K562 (cell line): Measurements from ENCODE around the gene DPM1. TPM values are rescaled to one million over a fixed set of nuclear protein-coding genes. Genes with fewer than 3 reads are reported as not detected.

Experiments used
- BRD9 ChIP-seq: fragments of 450-650 bp; IDR thresholded peaks from 2 replicates; pipeline ENCODE4 v1.6.1; 2018; ENCODE audit warnings: low read depth; ENCODE audit not compliant: partially characterized antibody
- C11orf30 ChIP-seq: fragments of 450-650 bp; IDR thresholded peaks from 2 replicates; pipeline ENCODE4 v1.6.1; 2016; ENCODE audit warnings: low read depth, mild to moderate bottlenecking
- FIP1L1 ChIP-seq: fragments of 200-400 bp; formaldehyde crosslinking; IDR thresholded peaks from 2 replicates; pipeline ENCODE4 v1.6.1; 2018; ENCODE audit warnings: mild to moderate bottlenecking, low read depth, low read length; ENCODE audit not compliant: poor library complexity, severe bottlenecking
- GTF2E2 ChIP-seq: fragments of 200-800 bp; sonication (Bioruptor generic); IDR thresholded peaks from 2 replicates; pipeline ENCODE4 v1.6.1; 2016; ENCODE audit warnings: missing genetic modification characterization, missing compliant biosample characterization
- KAT8 ChIP-seq: fragments of 450-650 bp; IDR thresholded peaks from 2 replicates; pipeline ENCODE4 v1.6.1; 2016; ENCODE audit warnings: low read depth, mild to moderate bottlenecking
- MED1 ChIP-seq: sonication (generic); formaldehyde crosslinking; IDR thresholded peaks from 2 replicates; pipeline ENCODE4 v1.8.1; 2023; ENCODE audit warnings: missing genetic modification reagents, borderline replicate concordance
- PHTF2 ChIP-seq: fragments of 250-450 bp; sonication (Bioruptor Pico); IDR thresholded peaks from 2 replicates; pipeline ENCODE4 v1.5.0; 2021; ENCODE audit warnings: mild to moderate bottlenecking
- PTBP1 ChIP-seq: fragments of 200-400 bp; formaldehyde crosslinking; IDR thresholded peaks from 2 replicates; pipeline ENCODE4 v1.6.1; 2017; ENCODE audit warnings: low read depth, low read length
- RBM15 ChIP-seq: fragments of 200-400 bp; formaldehyde crosslinking; IDR thresholded peaks from 2 replicates; pipeline ENCODE4 v1.6.1; 2018; ENCODE audit warnings: mild to moderate bottlenecking, low read length, moderate library complexity; ENCODE audit not compliant: insufficient read depth
- RCOR1 ChIP-seq, 2 experiments: IDR thresholded peaks; 2 replicates each; pipeline ENCODE4 v1.6.1; 2012; ENCODE audit warnings: low read depth in 2 of 2, low read length in 2 of 2, borderline replicate concordance in 1 of 2, improper control_type of control experiment in 1 of 2
- STAT5A ChIP-seq: IDR thresholded peaks from 2 replicates; pipeline ENCODE4 v1.6.1; 2012; ENCODE audit warnings: low read length, inconsistent platforms, borderline replicate concordance
- TCF3 ChIP-seq: sonication (generic); formaldehyde crosslinking; IDR thresholded peaks from 2 replicates; pipeline ENCODE4 v1.4.0; 2020; ENCODE audit warnings: mild to moderate bottlenecking, missing genetic modification reagents
- ZC3H4 ChIP-seq: sonication (generic); formaldehyde crosslinking; IDR thresholded peaks from 2 replicates; pipeline ENCODE4 v1.9.0; 2021; ENCODE audit warnings: missing genetic modification reagents, borderline replicate concordance
- ZC3H8 ChIP-seq: fragments of 450-650 bp; IDR thresholded peaks from 2 replicates; pipeline ENCODE4 v1.6.1; 2017
- ZFX ChIP-seq: sonication (generic); formaldehyde crosslinking; IDR thresholded peaks from 2 replicates; pipeline ENCODE4 v1.8.0; 2022; ENCODE audit warnings: mild to moderate bottlenecking, missing genetic modification reagents, moderate library complexity
- ZNF124 ChIP-seq: sonication (generic); formaldehyde crosslinking; IDR thresholded peaks from 2 replicates; pipeline ENCODE4 v1.8.1; 2022; ENCODE audit warnings: missing genetic modification reagents
- ZNF217 ChIP-seq: sonication (generic); formaldehyde crosslinking; IDR thresholded peaks from 2 replicates; pipeline ENCODE4 v1.8.0; 2022; ENCODE audit warnings: mild to moderate bottlenecking, missing genetic modification reagents
- ZNF239 ChIP-seq: fragments of 250-450 bp; sonication (Bioruptor Pico); IDR thresholded peaks from 2 replicates; pipeline ENCODE4 v1.4.0; 2020; ENCODE audit warnings: mild to moderate bottlenecking
- polyA plus RNA-seq, 8 experiments: library from polyadenylated mRNA; depleted of rRNA in 4 of 8; stranded (reverse) in 5 of 8; unstranded in 3 of 8; fragments of >200 nt; fragmentation: Nextera tagmentation in 2 of 8; fragmentation: Illumina TruSeq in 1 of 8; extraction: Ambion mirVana in 2 of 8; extraction: Trizol in 1 of 8; gene quantifications; 2 replicates each; pipeline versions ENCODE4 v1.2.1 to v1.2.3, GENCODE V29; 2011 to 2014; ENCODE audit warnings: inconsistent platforms in 1 of 8, missing spikeins in 1 of 8
- total RNA-seq, 7 experiments: library from RNA; depleted of rRNA in 6 of 7; stranded (reverse); fragments of >200 nt in 6 of 7; fragmentation: Illumina TruSeq in 2 of 7; extraction: Trizol in 2 of 7; gene quantifications; 2 replicates each; pipeline versions ENCODE4 v1.2.1 to v1.2.3, GENCODE V29; 2011 to 2021; ENCODE audit warnings: low replicate concordance in 1 of 7
- TF ChIP-seq, protein P1 (sequence below): sonication (generic); formaldehyde crosslinking; IDR thresholded peaks from 2 replicates; pipeline ENCODE4 v1.8.0; 2023; ENCODE audit warnings: mild to moderate bottlenecking, missing genetic modification reagents
- TF ChIP-seq, protein P2 (sequence below): sonication (generic); formaldehyde crosslinking; IDR thresholded peaks from 2 replicates; pipeline ENCODE4 v1.8.0; 2022; ENCODE audit warnings: missing genetic modification reagents, mild to moderate bottlenecking, borderline replicate concordance
- TF ChIP-seq, protein P3 (sequence below): fragments of 250-450 bp; sonication (Bioruptor Pico); IDR thresholded peaks from 2 replicates; pipeline ENCODE4 v1.5.0; 2022; ENCODE audit warnings: mild to moderate bottlenecking

DPM1 gene
- total and polyA plus RNA-seq, 9 of the 15 experiments (the other 6 are each of a cell fraction or from before 2014, with no cell fraction given), result 75.2 to 190 (median 153) TPM

- TF ChIP-seq ZC3H8 (no peak), GTF2E2 (tag) (no peak; the same call in 1 of the 2 replicates), BRD9 (no peak), PHTF2 (no peak), STAT5A (peak; percentile 92), KAT8 (no peak), C11orf30 (peak; percentile 91), MED1 (CRISPR knock-in tag) (no peak), TCF3 (peak; percentile 96), RCOR1 (IDR thresholded peaks at IDR 0.05; ENCODE audit: borderline replicate concordance in 1 of 2, low read depth in 2 of 2, low read length in 2 of 2) (peak in 1 of 2 experiments; percentile 83; a peak in 2 of 4 replicates), ZC3H4 (CRISPR knock-in tag) (no peak), ZFX (peak; percentile 36; the same call in 1 of the 2 replicates), ZNF124 (CRISPR knock-in tag) (no peak), FIP1L1 (no peak), RBM15 (no peak), ZNF217 (CRISPR knock-in tag) (no peak), PTBP1 (no peak), ZNF239 (CRISPR knock-in tag) (no peak)
- TF ChIP-seq, protein P1, sequence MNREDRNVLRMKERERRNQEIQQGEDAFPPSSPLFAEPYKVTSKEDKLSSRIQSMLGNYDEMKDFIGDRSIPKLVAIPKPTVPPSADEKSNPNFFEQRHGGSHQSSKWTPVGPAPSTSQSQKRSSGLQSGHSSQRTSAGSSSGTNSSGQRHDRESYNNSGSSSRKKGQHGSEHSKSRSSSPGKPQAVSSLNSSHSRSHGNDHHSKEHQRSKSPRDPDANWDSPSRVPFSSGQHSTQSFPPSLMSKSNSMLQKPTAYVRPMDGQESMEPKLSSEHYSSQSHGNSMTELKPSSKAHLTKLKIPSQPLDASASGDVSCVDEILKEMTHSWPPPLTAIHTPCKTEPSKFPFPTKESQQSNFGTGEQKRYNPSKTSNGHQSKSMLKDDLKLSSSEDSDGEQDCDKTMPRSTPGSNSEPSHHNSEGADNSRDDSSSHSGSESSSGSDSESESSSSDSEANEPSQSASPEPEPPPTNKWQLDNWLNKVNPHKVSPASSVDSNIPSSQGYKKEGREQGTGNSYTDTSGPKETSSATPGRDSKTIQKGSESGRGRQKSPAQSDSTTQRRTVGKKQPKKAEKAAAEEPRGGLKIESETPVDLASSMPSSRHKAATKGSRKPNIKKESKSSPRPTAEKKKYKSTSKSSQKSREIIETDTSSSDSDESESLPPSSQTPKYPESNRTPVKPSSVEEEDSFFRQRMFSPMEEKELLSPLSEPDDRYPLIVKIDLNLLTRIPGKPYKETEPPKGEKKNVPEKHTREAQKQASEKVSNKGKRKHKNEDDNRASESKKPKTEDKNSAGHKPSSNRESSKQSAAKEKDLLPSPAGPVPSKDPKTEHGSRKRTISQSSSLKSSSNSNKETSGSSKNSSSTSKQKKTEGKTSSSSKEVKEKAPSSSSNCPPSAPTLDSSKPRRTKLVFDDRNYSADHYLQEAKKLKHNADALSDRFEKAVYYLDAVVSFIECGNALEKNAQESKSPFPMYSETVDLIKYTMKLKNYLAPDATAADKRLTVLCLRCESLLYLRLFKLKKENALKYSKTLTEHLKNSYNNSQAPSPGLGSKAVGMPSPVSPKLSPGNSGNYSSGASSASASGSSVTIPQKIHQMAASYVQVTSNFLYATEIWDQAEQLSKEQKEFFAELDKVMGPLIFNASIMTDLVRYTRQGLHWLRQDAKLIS (CRISPR knock-in tag), result peak; percentile 63; the same call in 1 of the 2 replicates
- TF ChIP-seq, protein P2, sequence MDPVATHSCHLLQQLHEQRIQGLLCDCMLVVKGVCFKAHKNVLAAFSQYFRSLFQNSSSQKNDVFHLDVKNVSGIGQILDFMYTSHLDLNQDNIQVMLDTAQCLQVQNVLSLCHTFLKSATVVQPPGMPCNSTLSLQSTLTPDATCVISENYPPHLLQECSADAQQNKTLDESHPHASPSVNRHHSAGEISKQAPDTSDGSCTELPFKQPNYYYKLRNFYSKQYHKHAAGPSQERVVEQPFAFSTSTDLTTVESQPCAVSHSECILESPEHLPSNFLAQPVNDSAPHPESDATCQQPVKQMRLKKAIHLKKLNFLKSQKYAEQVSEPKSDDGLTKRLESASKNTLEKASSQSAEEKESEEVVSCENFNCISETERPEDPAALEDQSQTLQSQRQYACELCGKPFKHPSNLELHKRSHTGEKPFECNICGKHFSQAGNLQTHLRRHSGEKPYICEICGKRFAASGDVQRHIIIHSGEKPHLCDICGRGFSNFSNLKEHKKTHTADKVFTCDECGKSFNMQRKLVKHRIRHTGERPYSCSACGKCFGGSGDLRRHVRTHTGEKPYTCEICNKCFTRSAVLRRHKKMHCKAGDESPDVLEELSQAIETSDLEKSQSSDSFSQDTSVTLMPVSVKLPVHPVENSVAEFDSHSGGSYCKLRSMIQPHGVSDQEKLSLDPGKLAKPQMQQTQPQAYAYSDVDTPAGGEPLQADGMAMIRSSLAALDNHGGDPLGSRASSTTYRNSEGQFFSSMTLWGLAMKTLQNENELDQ, result no peak
- TF ChIP-seq, protein P3, sequence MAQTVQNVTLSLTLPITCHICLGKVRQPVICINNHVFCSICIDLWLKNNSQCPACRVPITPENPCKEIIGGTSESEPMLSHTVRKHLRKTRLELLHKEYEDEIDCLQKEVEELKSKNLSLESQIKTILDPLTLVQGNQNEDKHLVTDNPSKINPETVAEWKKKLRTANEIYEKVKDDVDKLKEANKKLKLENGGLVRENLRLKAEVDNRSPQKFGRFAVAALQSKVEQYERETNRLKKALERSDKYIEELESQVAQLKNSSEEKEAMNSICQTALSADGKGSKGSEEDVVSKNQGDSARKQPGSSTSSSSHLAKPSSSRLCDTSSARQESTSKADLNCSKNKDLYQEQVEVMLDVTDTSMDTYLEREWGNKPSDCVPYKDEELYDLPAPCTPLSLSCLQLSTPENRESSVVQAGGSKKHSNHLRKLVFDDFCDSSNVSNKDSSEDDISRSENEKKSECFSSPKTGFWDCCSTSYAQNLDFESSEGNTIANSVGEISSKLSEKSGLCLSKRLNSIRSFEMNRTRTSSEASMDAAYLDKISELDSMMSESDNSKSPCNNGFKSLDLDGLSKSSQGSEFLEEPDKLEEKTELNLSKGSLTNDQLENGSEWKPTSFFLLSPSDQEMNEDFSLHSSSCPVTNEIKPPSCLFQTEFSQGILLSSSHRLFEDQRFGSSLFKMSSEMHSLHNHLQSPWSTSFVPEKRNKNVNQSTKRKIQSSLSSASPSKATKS (CRISPR knock-in tag), result no peak
These were observed 54.8 kb downstream of the DPM1 start (continued) for GRCh38 chr20:50903353-50904051.
